GM12878 (cell line): ENCODE results near the gene IFT172. TPM values are rescaled to one million over a fixed set of nuclear protein-coding genes. Genes with fewer than 3 reads are reported as not detected.

Experiments
- ATAC-seq: fragments of 200-7000 bp; cut with Tn5 transposase; 3 replicates; pipeline ENCODE4 v1.9.1; 2020; ENCODE audit warnings: mild to moderate bottlenecking, moderate library complexity
- BruUV-seq: library from RNA; stranded (reverse); fragments of 400-500 nt; replicated peaks from 2 replicates; lab custom pipeline; 2021; lab: Mats Ljungman, UMichigan
- CTCF ChIA-PET: fragments of 300-600 bp; sonication (Branson Sonifier 250); formaldehyde crosslinking; extraction: SDS; loops from one replicate; lab custom pipeline; 2021; ENCODE audit warnings: inconsistent platforms; lab: Yijun Ruan, JAX
- POLR2A ChIA-PET: fragments of 350-600 bp; formaldehyde crosslinking; extraction: SDS; loops from one replicate; lab custom pipeline; 2021; ENCODE audit warnings: inconsistent platforms; lab: Charles Lee
- RAD21 ChIA-PET: fragments of 300-600 bp; sonication (Branson Sonifier 250); formaldehyde crosslinking; loops from one replicate; lab custom pipeline; 2023; ENCODE audit warnings: antibody characterized with exemption; ENCODE audit not compliant: unreplicated experiment; lab: Charles Lee
- SMC1A ChIA-PET: fragments of 300-600 bp; sonication (Branson Sonifier 250); formaldehyde crosslinking; loops from one replicate; lab custom pipeline; 2023; ENCODE audit not compliant: unreplicated experiment, uncharacterized antibody; lab: Charles Lee
- DNase-seq: peaks from one replicate; pipeline ENCODE4 v3.0.0-alpha.2; 2011; ENCODE audit warnings: low read depth, low spot score
- FAIRE-seq: peaks from 3 replicates; lab custom pipeline; 2011; peaks lifted over from hg19 to GRCh38; lab: Jason Lieb, UNC
- H2AFZ ChIP-seq: 2 replicates; pipeline ENCODE4 v1.6.0; 2011; ENCODE audit warnings: low read depth, low read length, control low read depth; ENCODE audit not compliant: control insufficient read depth
- H3K27ac ChIP-seq: 2 replicates; pipeline ENCODE4 v1.5.1; 2011; ENCODE audit warnings: control low read depth; ENCODE audit not compliant: control insufficient read depth, insufficient read depth
- H3K27me3 ChIP-seq, 2 experiments: replicated peaks in 1 of 2; 2 replicates each; pipeline versions ENCODE4 v1.6.0 to v1.6.1; 2011; ENCODE audit warnings: low read length in 1 of 2; ENCODE audit not compliant: control insufficient read depth in 2 of 2, insufficient read depth in 2 of 2
- H3K36me3 ChIP-seq, 2 experiments: 2 replicates each; pipeline ENCODE4 v1.5.1; 2011; ENCODE audit warnings: low read length in 1 of 2; ENCODE audit not compliant: control insufficient read depth in 2 of 2, insufficient read depth in 2 of 2
- H3K4me1 ChIP-seq: 2 replicates; pipeline ENCODE4 v1.6.1; 2011; ENCODE audit warnings: mild to moderate bottlenecking, low read length, moderate library complexity, mixed read lengths; ENCODE audit not compliant: control insufficient read depth, insufficient read depth
- H3K4me2 ChIP-seq: 2 replicates; pipeline ENCODE4 v1.6.0; 2011; ENCODE audit warnings: control low read depth; ENCODE audit not compliant: control insufficient read depth, insufficient read depth
- H3K4me3 ChIP-seq: fragments of 200-600 bp; sonication (generic); 2 replicates; pipeline ENCODE4 v1.5.1; 2016
- H3K79me2 ChIP-seq: 2 replicates; pipeline ENCODE4 v1.6.0; 2011; ENCODE audit warnings: low read length; ENCODE audit not compliant: control insufficient read depth, insufficient read depth
- H3K9ac ChIP-seq: 2 replicates; pipeline ENCODE4 v1.8.0; 2011; ENCODE audit warnings: low read length, control low read depth, mixed read lengths; ENCODE audit not compliant: control insufficient read depth, insufficient read depth
- H3K9me3 ChIP-seq: replicated peaks from 3 replicates; pipeline ENCODE4 v1.5.1; 2011; ENCODE audit warnings: mild to moderate bottlenecking, low read length; ENCODE audit not compliant: control insufficient read depth, insufficient read depth
- H4K20me1 ChIP-seq: 2 replicates; pipeline ENCODE4 v1.6.0; 2011; ENCODE audit not compliant: control insufficient read depth, insufficient read depth
- CBX3 ChIP-seq: fragments of 200-600 bp; sonication (generic); IDR thresholded peaks from 2 replicates; pipeline ENCODE4 v1.6.1; 2016; ENCODE audit warnings: low read depth, borderline replicate concordance
- CUX1 ChIP-seq: IDR thresholded peaks from 2 replicates; pipeline ENCODE4 v1.6.1; 2012; ENCODE audit warnings: improper control_type of control experiment, low read depth, low read length; ENCODE audit not compliant: insufficient replicate concordance
- GATAD2B ChIP-seq: fragments of 450-650 bp; conservative IDR thresholded peaks from 2 replicates; pipeline ENCODE4 v1.6.1; 2017; ENCODE audit warnings: low read depth, mild to moderate bottlenecking, moderate library complexity
- MXI1 ChIP-seq: fragments of 150-350 bp; IDR thresholded peaks from 2 replicates; pipeline ENCODE4 v1.6.1; 2011; ENCODE audit warnings: low read depth, mild to moderate bottlenecking, inconsistent platforms, low read length, improper control_type of control experiment
- NR2C1 ChIP-seq: fragments of 450-650 bp; IDR thresholded peaks from 2 replicates; pipeline ENCODE4 v1.6.1; 2017; ENCODE audit warnings: antibody characterized with exemption, mild to moderate bottlenecking, moderate library complexity
- PBX3 ChIP-seq: IDR thresholded peaks from 2 replicates; pipeline ENCODE4 v1.6.1; 2011; ENCODE audit warnings: mild to moderate bottlenecking, low read depth, low read length, moderate library complexity; ENCODE audit not compliant: insufficient replicate concordance
- SREBF2 ChIP-seq: IDR thresholded peaks from 2 replicates; pipeline ENCODE4 v1.6.1; 2012; ENCODE audit warnings: mild to moderate bottlenecking, low read length
- WGBS: methylation state at CpG from one replicate; pipeline ENCODE4 v1.1.6; 2016; ENCODE audit warnings: low lambda C conversion rate; ENCODE audit not compliant: insufficient replicate concordance, insufficient coverage; ENCODE audit errors: missing lambda C conversion rate; 5-methylcytosine and 5-hydroxymethylcytosine counted together
- in situ Hi-C: fragments of 300-500 bp; cut with MboI; formaldehyde crosslinking; loops from 9 replicates; pipeline ENCODE4 v1.14.3; 2018; ENCODE audit warnings: mixed read lengths
- intact Hi-C: fragments of 100-400 bp; cut with micrococcal nuclease; formaldehyde crosslinking; loops from one replicate; pipeline ENCODE4 v1.14.2; 2022; ENCODE audit not compliant: unreplicated experiment
- polyA plus RNA-seq, 11 experiments: library from polyadenylated mRNA; depleted of rRNA in 4 of 11; unstranded in 6 of 11; stranded (reverse) in 5 of 11; fragments of >200 nt; fragmentation: Nextera tagmentation in 4 of 11; fragmentation: Illumina TruSeq in 1 of 11; extraction: Ambion mirVana in 4 of 11; extraction: Trizol in 1 of 11; gene quantifications; 1 replicate in 1 of 11; 2 replicates in 10 of 11; pipeline versions ENCODE4 v1.2.1 to v1.2.3, GENCODE V29; 2011 to 2016; ENCODE audit warnings: inconsistent platforms in 2 of 11, missing spikeins in 2 of 11, low read depth in 1 of 11
- total RNA-seq, 4 experiments: library from RNA; depleted of rRNA in 3 of 4; stranded (reverse); fragments of >200 nt in 3 of 4; fragmentation: Illumina TruSeq in 1 of 4; extraction: Trizol in 1 of 4; gene quantifications; 2 replicates each; pipeline versions ENCODE4 v1.2.1 to v1.2.3, GENCODE V29; 2013 to 2021

Gene IFT172
- total and polyA plus RNA-seq, 10 of the 15 experiments (the other 5 are each of a cell fraction or from before 2014, with no cell fraction given), result 2.4 to 8.6 (median 6.2) TPM

GRCh38 chr2:27495840-27496356 lies 6.4 kb upstream of the IFT172 start:
- SMC1A ChIA-PET, result no interaction called here
- CTCF ChIA-PET, result no interaction called here

More at GRCh38 chr2:27495840-27496356, 6.4 kb upstream of the IFT172 start:
- POLR2A ChIA-PET, result interaction anchor here (0.6 kb wide), 1 partner anchor 166 kb away, joined by 3 read pairs; no protein-coding TSS in a partner anchor
- in situ Hi-C loops (no loop called here), intact Hi-C loops (no loop called here)
- Histone ChIP-seq H2AFZ (no peak overlapping the region), H3K79me2 (no peaks in the 10 kb centered on the region), H3K4me3 (no peak overlapping the region), H3K36me3 (no peaks in the 10 kb centered on the region), H4K20me1 (no peaks in the 10 kb centered on the region), H3K9ac (no peak overlapping the region), H3K4me1 (no peaks in the 10 kb centered on the region), H3K27ac (no peak overlapping the region), H3K9me3 (no peaks in the 10 kb centered on the region), H3K4me2 (no peak overlapping the region), H3K27me3 (peaks cover 6 to 13% of the 10 kb centered on the region in 2 experiments; a peak in 3 of 4 replicates)
- no peak for TF ChIP-seq MXI1
- TF ChIP-seq PBX3, result no peak
- TF ChIP-seq CBX3, result no peak
- no peak for TF ChIP-seq GATAD2B
- TF ChIP-seq NR2C1, result no peak
- TF ChIP-seq CUX1, result no peak
- TF ChIP-seq SREBF2, result no peak
- 30% methylated on average over 4 of the region's 4 CpGs for WGBS
- RAD21 ChIA-PET, result no interaction called here
- FAIRE-seq (no peak), DNase-seq (no peak), ATAC-seq (no peak)
- BruUV-seq, result no TSS peak
